KG1 (cell line): ENCODE data around the gene MAP3K15.

Source experiments
- DNase-seq: peaks from one replicate; lab custom pipeline; 2025; lab: John Stamatoyannopoulos, UW

MAP3K15 gene

DNA sequence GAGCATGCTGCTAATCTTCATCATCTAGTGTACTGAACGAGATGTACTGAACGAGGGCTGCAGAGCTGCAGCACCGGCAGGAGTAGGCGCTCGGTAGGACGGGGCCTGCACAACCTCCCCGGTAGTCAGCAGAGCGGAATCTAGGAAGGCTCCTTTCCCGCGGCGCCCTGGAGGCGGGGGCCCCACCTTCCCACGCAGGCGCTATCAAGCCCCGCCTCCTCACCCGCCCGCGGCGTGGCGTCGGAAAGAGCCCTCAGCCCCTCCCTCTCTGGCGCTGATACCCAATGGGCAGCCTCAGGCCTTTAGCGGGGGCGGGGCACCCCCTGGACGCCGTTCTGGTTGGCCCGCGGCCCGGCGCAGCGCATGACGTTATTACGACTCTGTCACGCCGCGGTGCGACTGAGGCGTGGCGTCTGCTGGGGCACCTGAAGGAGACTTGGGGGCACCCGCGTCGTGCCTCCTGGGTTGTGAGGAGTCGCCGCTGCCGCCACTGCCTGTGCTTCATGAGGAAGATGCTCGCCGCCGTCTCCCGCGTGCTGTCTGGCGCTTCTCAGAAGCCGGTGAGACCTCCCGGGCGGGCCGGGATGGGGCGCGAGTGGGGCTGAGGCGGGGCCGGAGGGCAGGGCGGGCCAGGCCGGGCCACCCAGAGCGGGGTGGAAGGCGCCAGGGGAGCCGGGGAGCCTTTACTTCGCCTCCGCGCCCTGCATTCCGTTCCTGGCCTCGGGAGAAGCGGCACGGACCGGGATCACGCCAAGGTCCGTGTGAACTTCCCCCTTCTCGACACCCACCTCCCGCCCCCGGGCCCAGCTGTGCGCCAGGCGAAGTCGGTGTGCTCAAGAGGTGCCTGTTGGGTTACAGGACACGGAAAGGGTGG, 171.5 kb downstream of the MAP3K15 start, which contains the start of gene PDHA1:
PDHA1 (plus strand) TSS at position 393 of the 874 bp plus-strand sequence; CDS start at position 504, 111 bp downstream.
- peak; percentile 59 for DNase-seq

DNA sequence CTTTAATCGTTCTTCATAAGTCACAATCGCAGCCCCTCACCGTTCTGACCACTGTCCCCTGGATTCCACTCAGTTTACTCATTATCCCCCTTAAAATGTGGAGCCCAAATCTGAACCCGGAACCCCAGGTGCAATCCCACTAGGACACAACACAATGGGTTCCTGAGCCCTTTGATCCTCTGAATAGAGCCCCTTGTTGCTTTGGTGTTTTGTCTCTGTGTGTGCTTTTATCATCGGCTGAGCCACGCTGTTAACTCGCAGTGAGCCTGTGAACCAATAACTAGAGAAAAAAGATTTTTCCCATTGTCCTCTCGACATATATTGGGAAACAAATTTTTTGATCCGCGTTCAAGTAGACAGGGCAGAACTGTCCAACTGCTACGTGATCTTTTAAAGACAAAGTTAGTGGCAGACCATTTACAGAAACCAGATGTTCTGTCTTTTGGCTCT, 172.2 kb downstream of the MAP3K15 start:
- no peak for DNase-seq

DNA sequence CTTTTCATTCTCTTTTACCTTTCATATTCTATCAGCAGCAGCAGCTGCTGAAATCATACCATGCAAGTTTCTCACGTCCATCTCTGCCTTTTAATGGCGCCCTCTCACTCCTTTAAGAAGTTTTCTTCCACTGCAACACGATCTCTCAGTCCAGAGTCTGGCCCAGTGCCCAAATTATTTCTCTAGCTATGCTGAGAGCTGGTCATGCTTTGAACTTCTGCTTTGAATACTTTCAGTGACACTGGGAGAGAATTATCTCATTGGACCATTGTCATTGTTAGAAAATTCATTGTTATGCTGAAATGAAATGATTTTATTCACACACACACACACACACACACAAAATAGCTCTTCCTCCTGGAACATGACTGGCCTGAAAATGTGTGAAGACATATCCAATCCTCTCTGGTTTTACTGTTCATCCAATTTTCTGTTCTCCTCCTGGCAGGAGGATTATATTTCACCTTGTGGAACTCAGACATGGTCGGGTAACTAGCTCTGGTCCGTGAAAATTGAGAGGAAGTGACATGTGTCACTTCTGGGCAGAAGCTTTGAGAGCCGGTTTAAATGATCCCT, 172.9 kb downstream of the MAP3K15 start:
- DNase-seq, result no peak

DNA sequence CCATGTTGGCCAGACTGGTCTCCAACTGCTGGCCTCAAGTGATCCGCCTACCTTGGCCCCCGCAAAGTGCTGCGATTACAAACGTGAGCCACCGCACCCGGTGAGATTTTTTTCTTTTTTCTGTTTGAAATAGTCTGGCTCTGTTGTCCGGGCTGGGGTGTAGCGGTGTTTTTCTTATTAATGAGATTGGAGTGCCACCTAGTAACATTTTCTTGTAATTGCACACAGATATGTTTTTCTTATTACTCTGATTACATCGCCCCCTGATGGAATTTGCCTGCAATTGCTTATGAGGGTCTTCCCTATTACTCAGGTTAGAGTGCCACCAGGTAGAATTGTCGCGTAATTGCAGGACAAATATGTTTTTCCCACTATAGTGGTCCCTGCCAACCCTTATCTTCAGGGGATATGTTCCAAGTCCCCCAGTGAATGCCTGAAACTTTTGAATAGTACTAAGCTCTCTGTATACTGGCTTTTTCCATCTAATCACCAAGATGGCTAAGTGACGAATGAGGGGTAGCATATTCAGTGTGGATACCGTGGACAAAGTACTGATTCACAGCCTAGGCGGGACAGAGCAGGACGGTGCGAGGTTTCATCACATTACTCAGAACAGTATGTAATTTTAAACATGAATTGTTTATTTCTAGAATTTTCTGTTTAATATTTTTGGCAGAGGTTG, 180.2 kb downstream of the MAP3K15 start:
- DNase-seq, result no peak

DNA sequence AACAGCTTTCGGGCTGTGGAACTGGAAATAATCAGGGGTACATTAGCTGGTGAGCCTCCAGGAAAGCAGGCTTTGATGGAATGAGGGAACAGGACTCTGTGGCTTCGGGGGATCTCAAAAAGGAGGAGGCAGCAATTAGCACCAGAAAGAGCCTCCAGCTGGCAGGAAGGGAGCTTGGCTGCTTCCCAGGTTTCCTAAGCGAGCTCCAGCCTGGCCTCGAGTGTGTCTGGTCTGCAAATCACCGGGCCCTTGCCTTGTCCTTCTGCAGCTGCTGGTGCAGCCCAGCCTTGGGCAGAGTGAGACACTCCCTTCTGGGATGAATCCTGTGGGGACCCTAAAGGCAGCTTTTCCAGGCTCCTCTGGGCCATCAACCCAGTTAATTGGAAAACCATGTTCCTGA, 182.3 kb downstream of the MAP3K15 start:
- DNase-seq, result no peak

DNA sequence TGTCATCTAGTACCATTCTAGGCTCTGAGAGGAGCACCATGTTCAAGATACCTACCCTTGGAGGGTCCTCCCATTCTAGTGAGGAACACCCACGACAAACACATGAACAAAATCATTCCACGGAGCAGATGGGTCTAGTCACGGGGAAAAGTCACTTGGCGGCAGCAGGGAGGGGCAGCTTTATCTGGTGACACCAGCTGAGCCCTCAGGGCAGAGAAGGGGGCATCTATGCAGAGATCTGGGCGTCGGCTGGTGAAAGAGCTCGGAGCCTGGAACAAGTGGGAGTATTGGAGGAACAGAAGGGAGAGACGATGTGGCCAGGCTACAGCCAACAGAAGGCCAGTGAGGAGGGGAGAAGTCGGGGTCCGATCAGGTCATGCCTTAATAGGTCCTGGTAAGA, 183.5 kb downstream of the MAP3K15 start:
- DNase-seq, result no peak

DNA sequence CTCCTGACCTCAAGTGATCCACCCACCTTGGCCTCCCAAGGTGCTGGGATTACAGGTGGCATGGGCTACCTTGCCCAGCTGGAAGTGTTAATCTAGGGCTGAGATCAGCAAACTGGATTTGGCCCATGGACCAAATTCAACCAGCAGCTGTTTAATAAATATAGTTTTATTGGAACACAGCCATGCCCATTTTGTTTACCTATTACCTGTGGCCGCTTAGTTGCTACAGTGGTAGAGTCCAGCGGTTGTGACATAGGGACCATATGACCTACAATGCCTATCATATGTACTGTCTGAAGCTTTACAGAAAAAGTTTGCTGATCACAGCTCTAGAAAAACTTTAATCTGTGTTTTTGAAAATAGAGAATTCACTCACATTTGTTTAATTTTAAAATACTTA, 188.7 kb downstream of the MAP3K15 start:
- DNase-seq, result no peak
